Tibial artery (tissue), 4 donors: Measurements from ENCODE around the gene L3MBTL4.

Source experiments
- DNase-seq, 2 donors: peaks; one replicate each; pipeline ENCODE4 v3.0.0-alpha.2; 2019
- H3K27ac ChIP-seq, 2 donors: fragments of 200-600 bp; sonication (generic) in 1 of 2; 1 replicate in 1 of 2; 2 replicates in 1 of 2; pipeline ENCODE4 v1.5.1; 2018 to 2019; ENCODE audit warnings: mild to moderate bottlenecking in 1 of 2
- H3K27me3 ChIP-seq, 2 donors: fragments of 200-600 bp; sonication (generic) in 1 of 2; one replicate each; pipeline versions ENCODE4 v1.5.1 to v1.6.0; 2016 to 2019
- H3K36me3 ChIP-seq, 3 donors: fragments of 200-600 bp; sonication (generic) in 2 of 3; one replicate each; pipeline ENCODE4 v1.5.1; 2016 to 2019; ENCODE audit warnings: mild to moderate bottlenecking in 2 of 3
- H3K4me1 ChIP-seq, 4 donors: fragments of 200-600 bp; sonication (generic) in 2 of 4; 1 replicate in 3 of 4; 2 replicates in 1 of 4; pipeline ENCODE4 v1.5.1; 2016 to 2019
- H3K4me3 ChIP-seq, 2 donors: fragments of 200-600 bp; sonication (generic) in 1 of 2; 1 replicate in 1 of 2; 2 replicates in 1 of 2; pipeline ENCODE4 v1.5.1; 2018 to 2019; ENCODE audit warnings: mild to moderate bottlenecking in 2 of 2
- H3K9me3 ChIP-seq, 3 donors: fragments of 200-600 bp; sonication (generic) in 1 of 3; one replicate each; pipeline ENCODE4 v1.5.1; 2016 to 2019
- intact Hi-C: fragments of 100-400 bp; cut with DNase I; formaldehyde crosslinking; loops from one replicate; pipeline ENCODE4 v1.15.0; 2023; ENCODE audit warnings: low total_unique reads
- TF ChIP-seq, protein P1 (sequence below), 2 experiments: fragments of 200-600 bp in 1 of 2; fragments of 450-650 bp in 1 of 2; IDR thresholded peaks; one replicate each; pipeline ENCODE4 v1.5.1; 2017 to 2019; ENCODE audit warnings: antibody characterized with exemption in 2 of 2, mild to moderate bottlenecking in 1 of 2, moderate library complexity in 1 of 2

Gene L3MBTL4

GRCh38 chr18:5918205-5918858, 496.4 kb downstream of the L3MBTL4 start:
- no peak for DNase-seq
- Histone ChIP-seq H3K4me3 (no peak overlapping the region), H3K27ac (no peak overlapping the region), H3K4me1 (no peaks in the 10 kb centered on the region), H3K9me3 (no peaks in the 10 kb centered on the region), H3K27me3 (no peaks in the 10 kb centered on the region), H3K36me3 (no peaks in the 10 kb centered on the region)
- intact Hi-C loops: no loop called here
- TF ChIP-seq, protein P1, sequence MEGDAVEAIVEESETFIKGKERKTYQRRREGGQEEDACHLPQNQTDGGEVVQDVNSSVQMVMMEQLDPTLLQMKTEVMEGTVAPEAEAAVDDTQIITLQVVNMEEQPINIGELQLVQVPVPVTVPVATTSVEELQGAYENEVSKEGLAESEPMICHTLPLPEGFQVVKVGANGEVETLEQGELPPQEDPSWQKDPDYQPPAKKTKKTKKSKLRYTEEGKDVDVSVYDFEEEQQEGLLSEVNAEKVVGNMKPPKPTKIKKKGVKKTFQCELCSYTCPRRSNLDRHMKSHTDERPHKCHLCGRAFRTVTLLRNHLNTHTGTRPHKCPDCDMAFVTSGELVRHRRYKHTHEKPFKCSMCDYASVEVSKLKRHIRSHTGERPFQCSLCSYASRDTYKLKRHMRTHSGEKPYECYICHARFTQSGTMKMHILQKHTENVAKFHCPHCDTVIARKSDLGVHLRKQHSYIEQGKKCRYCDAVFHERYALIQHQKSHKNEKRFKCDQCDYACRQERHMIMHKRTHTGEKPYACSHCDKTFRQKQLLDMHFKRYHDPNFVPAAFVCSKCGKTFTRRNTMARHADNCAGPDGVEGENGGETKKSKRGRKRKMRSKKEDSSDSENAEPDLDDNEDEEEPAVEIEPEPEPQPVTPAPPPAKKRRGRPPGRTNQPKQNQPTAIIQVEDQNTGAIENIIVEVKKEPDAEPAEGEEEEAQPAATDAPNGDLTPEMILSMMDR (IDR thresholded peaks at IDR 0.05): no peak

DNA sequence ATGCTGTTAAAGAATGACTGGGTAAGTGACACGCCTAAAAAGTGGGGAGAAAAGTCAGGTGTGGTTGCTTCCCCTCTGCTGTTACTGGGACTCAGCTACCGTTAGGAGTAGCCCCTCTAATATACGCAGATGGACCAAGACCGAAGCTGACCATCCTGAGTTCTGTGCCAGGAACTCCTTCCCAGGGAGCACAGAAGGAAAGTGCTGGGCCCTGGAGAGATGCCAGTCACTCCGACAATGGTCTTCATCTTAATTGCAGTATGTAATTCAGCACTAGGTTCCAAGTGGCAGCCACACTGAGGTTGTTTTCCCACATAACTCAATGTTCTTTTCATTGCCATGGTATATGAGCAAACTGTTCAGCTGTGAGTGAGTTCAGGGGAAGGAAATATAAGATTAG, 499.8 kb downstream of the L3MBTL4 start:
- intact Hi-C loops: no loop called here

DNA sequence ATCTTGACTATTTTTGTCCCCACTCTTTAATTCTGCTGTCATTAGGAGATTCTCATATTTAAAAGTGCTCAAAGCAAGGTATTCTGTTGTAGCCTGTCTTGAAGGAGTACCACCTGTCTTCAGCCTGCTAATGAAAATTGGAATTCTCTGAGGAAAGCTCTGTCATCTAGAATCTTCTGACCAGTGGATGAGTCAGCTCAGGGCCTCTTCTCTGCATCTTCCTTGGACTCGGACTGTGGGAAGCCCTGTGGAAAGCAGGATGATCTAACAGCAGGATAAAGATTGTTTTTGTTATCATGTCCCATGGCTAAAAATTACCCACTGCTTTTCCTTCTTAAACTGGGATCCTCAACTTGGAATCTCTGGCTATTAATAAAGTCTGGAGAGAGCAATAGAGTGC, 500.7 kb downstream of the L3MBTL4 start:
- TF ChIP-seq, protein P1 (IDR thresholded peaks at IDR 0.05): no peak

More for the DNA sequence above, 499.8 kb downstream of the L3MBTL4 start:
- Histone ChIP-seq H3K4me1 (no peaks in the 10 kb centered on the region), H3K27me3 (no peaks in the 10 kb centered on the region), H3K27ac (no peak overlapping the region), H3K9me3 (no peaks in the 10 kb centered on the region), H3K36me3 (no peaks in the 10 kb centered on the region), H3K4me3 (no peak overlapping the region)
- no peak for DNase-seq
- TF ChIP-seq, protein P1 (IDR thresholded peaks at IDR 0.05): no peak

DNA sequence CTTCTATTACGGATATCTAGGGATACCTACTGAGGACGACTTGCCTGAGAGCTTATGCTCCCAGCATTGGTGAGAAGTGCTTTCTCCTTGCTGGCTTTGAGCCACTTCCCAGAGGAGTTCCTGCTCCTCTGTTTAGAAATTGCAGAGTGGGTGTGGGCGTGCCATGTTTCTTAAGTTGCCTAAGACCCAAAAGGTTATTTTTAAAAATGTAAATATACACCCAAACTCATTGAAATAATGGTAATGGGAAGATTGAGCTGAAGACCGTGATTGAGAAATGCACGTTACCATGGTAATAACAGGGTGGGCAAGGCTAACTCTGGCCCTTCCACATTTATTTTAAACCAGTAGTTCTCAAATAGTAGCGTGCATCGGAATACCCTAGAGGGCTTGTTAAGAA, 502.1 kb downstream of the L3MBTL4 start:
- intact Hi-C loops: no loop called here
- H3K27me3 ChIP-seq: no peaks in the 10 kb centered on the region
- H3K9me3 ChIP-seq: no peaks in the 10 kb centered on the region
- H3K4me3 ChIP-seq: no peak overlapping the region
- DNase-seq: no peak
- TF ChIP-seq, protein P1 (IDR thresholded peaks at IDR 0.05): no peak
- H3K36me3 ChIP-seq: no peaks in the 10 kb centered on the region
- no peaks in the 10 kb centered on the region for H3K4me1 ChIP-seq
- no peak overlapping the region for H3K27ac ChIP-seq

More for the DNA sequence above, 500.7 kb downstream of the L3MBTL4 start:
- Histone ChIP-seq H3K9me3 (no peaks in the 10 kb centered on the region), H3K27me3 (no peaks in the 10 kb centered on the region), H3K4me3 (no peak overlapping the region), H3K4me1 (no peaks in the 10 kb centered on the region), H3K36me3 (no peaks in the 10 kb centered on the region), H3K27ac (no peak overlapping the region)
- intact Hi-C loops: no loop called here
- no peak for DNase-seq

GRCh38 chr18:5909125-5909524, 505.6 kb downstream of the L3MBTL4 start:
- intact Hi-C loops: no loop called here
- H3K27me3 ChIP-seq: no peaks in the 10 kb centered on the region
- TF ChIP-seq, protein P1 (IDR thresholded peaks at IDR 0.05): no peak

More at GRCh38 chr18:5909125-5909524, 505.6 kb downstream of the L3MBTL4 start:
- no peak overlapping the region for H3K4me3 ChIP-seq
- H3K27ac ChIP-seq: no peak overlapping the region
- H3K4me1 ChIP-seq: no peaks in the 10 kb centered on the region
- no peaks in the 10 kb centered on the region for H3K36me3 ChIP-seq
- no peak for DNase-seq
- no peaks in the 10 kb centered on the region for H3K9me3 ChIP-seq
